Activated T-cell treated with anti-CD3 and anti-CD28 coated beads, Interleukin-2, amount 50 U/mL, for 72 hours (primary cell): Measurements from ENCODE around the gene COG1. TPM values are rescaled to one million over a fixed set of nuclear protein-coding genes. Genes with fewer than 3 reads are reported as not detected.
"Not testable (repeated sequence)": the region's sequence is repeated elsewhere in the genome, so short reads cannot be mapped to it uniquely, and the experiment has no call there.

Experiments
- ATAC-seq, 2 donors: fragments of 150-1000 bp; cut with Tn5 transposase; replicated peaks in 1 of 2; 2 replicates each; pipeline ENCODE4 v1.10.0; 2021; ENCODE audit warnings: moderate library complexity in 2 of 2, mild to moderate bottlenecking in 1 of 2
- DNase-seq, 2 donors: peaks; one replicate each; pipeline ENCODE4 v3.0.0; 2021 to 2022; ENCODE audit warnings: mixed read lengths in 1 of 2
- H3K27ac Mint-ChIP-seq: one replicate; pipeline ENCODE4 v1.8.0; 2022; ENCODE audit warnings: mild to moderate bottlenecking, moderate library complexity, mixed read lengths
- H3K27me3 Mint-ChIP-seq: one replicate; pipeline ENCODE4 v1.8.0; 2022; ENCODE audit warnings: low read depth, mixed read lengths
- H3K36me3 Mint-ChIP-seq, 2 donors: one replicate each; pipeline ENCODE4 v1.8.0; 2022; ENCODE audit warnings: mixed read lengths in 2 of 2, mild to moderate bottlenecking in 1 of 2; ENCODE audit not compliant: insufficient read depth in 2 of 2
- H3K4me1 Mint-ChIP-seq: one replicate; pipeline ENCODE4 v1.8.0; 2022; ENCODE audit warnings: low read depth, mixed read lengths
- H3K4me3 Mint-ChIP-seq, 2 donors: one replicate each; pipeline ENCODE4 v1.8.0; 2022; ENCODE audit warnings: mild to moderate bottlenecking in 2 of 2, mixed read lengths in 2 of 2, moderate library complexity in 2 of 2
- H3K9me3 Mint-ChIP-seq, 2 donors: one replicate each; pipeline ENCODE4 v1.8.0; 2022; ENCODE audit warnings: mixed read lengths in 2 of 2
- total RNA-seq, 2 donors: library from RNA; stranded (reverse); gene quantifications; one replicate each; pipeline ENCODE4 v1.2.3, GENCODE V29; 2022

COG1 gene, protein sequence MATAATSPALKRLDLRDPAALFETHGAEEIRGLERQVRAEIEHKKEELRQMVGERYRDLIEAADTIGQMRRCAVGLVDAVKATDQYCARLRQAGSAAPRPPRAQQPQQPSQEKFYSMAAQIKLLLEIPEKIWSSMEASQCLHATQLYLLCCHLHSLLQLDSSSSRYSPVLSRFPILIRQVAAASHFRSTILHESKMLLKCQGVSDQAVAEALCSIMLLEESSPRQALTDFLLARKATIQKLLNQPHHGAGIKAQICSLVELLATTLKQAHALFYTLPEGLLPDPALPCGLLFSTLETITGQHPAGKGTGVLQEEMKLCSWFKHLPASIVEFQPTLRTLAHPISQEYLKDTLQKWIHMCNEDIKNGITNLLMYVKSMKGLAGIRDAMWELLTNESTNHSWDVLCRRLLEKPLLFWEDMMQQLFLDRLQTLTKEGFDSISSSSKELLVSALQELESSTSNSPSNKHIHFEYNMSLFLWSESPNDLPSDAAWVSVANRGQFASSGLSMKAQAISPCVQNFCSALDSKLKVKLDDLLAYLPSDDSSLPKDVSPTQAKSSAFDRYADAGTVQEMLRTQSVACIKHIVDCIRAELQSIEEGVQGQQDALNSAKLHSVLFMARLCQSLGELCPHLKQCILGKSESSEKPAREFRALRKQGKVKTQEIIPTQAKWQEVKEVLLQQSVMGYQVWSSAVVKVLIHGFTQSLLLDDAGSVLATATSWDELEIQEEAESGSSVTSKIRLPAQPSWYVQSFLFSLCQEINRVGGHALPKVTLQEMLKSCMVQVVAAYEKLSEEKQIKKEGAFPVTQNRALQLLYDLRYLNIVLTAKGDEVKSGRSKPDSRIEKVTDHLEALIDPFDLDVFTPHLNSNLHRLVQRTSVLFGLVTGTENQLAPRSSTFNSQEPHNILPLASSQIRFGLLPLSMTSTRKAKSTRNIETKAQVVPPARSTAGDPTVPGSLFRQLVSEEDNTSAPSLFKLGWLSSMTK
- 10 to 100 TPM; 36.2 to 37.1 TPM for total RNA-seq

DNA sequence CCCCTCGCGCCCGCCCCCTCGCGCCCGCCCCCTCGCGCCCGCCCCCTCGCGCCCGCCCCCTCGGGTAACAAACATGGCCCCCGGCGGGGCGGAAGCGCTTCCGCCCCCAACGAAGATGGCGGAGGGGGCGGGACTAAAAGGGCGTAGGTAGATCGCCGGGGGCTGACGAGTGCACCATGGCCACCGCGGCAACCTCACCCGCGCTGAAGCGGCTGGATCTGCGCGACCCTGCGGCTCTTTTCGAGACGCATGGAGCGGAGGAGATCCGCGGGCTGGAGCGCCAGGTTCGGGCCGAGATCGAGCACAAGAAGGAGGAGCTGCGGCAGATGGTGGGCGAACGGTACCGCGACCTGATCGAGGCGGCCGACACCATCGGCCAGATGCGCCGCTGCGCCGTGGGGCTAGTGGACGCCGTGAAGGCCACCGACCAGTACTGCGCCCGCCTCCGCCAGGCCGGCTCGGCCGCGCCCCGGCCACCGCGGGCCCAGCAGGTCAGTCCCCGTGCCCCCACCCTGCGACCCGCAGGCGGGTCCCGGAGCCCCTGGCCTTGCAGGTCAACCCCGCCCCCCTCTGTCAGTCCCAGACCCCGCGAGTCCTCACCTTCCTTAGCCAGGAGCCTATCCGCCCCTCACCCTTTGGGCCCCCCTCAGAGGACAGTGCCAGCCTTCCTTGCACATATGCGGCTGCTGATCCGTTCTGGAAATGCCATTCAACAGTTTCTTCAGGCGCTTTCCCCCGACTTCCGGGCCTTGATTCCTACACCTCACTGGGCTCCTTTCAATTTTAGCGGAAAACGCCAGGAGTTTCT, at the start of gene COG1:
COG1 (plus strand) TSS at position 162 of the 808 bp plus-strand sequence; CDS start at position 177, 15 bp downstream.
- ATAC-seq (peak; percentile 83 to 86), DNase-seq (peak; percentile 81 to 82)
- H3K27ac Mint-ChIP-seq, result peak within 1 kb of the TSS; percentile 98
- peak within 1 kb of the TSS; percentile 86 to 98 for H3K4me3 Mint-ChIP-seq
- no peaks in the 10 kb centered on the region for H3K27me3 Mint-ChIP-seq
- peaks cover 10% of the 10 kb centered on the region in 2 donors for H3K36me3 Mint-ChIP-seq
- peaks cover 30% of the 10 kb centered on the region for H3K4me1 Mint-ChIP-seq
- H3K9me3 Mint-ChIP-seq, result no peaks in the 10 kb centered on the region

DNA sequence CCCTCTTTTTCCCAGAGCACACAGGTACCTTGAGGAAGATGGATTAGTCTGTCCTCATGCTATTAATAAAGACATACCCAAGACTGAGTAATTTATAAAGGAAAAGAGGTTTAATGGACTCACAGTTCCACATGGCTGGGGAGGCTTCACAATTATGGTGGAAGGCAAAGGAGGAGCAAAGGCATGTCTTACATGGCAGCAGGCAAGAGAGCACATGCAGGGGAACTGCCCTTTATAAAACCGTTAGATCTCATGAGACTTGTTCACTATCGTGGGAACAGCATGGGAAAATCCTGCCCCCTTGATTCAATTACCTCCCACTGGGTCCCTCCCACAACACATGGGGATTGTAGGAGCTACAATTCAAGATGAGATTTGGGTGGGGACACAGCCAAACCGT, 48.6 kb upstream of the COG1 start:
- ATAC-seq, H3K27ac Mint-ChIP-seq, H3K4me3 Mint-ChIP-seq, DNase-seq, H3K27me3 Mint-ChIP-seq: not testable (repeated sequence)
- peaks cover 18% of the 10 kb centered on the region for H3K4me1 Mint-ChIP-seq
- H3K9me3 Mint-ChIP-seq, result peaks cover 15% of the 10 kb centered on the region in 2 donors
- H3K36me3 Mint-ChIP-seq, result peaks cover 11 to 18% of the 10 kb centered on the region in 2 donors

DNA sequence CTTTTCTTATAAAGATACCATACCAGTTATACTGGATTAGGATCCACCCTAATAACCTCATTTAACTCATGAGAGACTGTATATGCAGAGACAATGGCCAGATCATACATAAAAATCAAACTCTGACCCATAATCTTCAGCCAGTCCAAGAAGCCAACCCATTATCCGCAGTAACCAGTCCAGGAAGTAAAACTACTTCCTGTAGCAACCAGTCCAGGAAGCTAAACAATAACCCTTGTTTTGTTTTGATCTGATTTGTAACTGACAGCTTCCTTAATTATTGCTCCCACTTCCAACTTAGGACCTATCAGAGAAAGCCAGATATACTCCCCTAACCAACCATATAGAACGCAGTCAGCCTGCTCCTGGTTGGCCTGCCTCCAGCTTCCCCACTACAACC, 47.2 kb upstream of the COG1 start:
- Mint-ChIP-seq H3K27me3 (no peaks in the 10 kb centered on the region), H3K27ac (no peak overlapping the region), H3K4me1 (peaks cover 21% of the 10 kb centered on the region), H3K36me3 (peaks cover 14 to 22% of the 10 kb centered on the region in 2 donors), H3K9me3 (peaks cover 15 to 16% of the 10 kb centered on the region in 2 donors), H3K4me3 (no peak overlapping the region)
- DNase-seq (no peak), ATAC-seq (no peak)

DNA sequence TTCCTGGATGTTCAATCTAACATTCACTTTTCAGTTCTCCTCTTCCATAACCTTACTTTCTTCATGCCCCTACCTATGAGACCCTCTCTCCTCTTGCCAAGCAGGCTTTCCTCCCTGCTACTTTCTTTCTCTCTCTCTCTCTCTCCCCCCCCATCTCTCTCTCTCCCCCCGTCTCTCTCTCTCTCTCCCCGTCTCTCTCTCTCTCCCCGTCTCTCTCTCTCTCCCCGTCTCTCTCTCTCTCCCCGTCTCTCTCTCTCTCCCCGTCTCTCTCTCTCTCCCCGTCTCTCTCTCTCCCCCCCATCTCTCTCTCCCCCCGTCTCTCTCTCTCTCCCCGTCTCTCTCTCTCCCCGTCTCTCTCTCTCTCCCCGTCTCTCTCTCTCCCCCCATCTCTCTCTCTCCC, 45.1 kb upstream of the COG1 start:
- peaks cover 16 to 19% of the 10 kb centered on the region in 2 donors for H3K9me3 Mint-ChIP-seq
- not testable (repeated sequence) for H3K27ac Mint-ChIP-seq, H3K27me3 Mint-ChIP-seq, DNase-seq, ATAC-seq, H3K4me3 Mint-ChIP-seq
- peaks cover 18 to 31% of the 10 kb centered on the region in 2 donors for H3K36me3 Mint-ChIP-seq
- H3K4me1 Mint-ChIP-seq, result peaks cover 32% of the 10 kb centered on the region

DNA sequence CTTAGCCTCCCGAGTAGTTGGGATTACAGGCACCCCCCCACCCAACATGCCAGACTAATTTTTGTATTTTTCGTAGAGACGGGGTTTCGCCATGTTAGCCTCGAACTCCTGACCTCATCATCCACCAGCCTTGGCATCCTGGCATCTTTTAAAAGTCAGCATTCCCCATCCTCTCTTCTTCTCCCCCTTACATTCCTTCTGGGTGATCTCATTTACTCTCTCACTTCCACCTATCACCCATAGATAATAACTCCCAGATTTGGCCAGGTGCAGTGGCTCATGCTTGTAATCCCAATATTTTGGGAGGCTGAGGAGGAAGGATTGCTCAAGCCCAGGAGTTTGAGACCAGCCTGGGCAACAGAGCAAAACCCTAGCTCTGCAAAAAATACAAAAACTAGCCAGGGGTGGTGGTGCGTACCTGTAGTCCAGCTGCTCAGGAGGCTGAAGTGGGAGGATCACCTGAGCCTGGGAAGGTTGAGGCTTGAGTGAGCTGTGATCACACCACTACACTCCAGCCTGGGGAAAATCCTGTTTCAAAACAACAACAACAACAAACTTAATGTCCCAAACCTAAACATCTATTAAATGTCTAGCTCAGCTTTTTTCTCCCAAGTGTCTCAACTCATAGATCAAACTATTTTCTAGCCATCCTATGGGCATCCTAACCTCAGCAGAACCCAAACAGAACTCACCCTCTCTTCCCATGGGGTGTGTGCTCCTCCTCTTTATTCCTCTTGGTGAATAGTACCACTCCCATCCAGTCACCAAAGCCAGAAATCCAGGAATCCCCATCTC, 44.1 kb upstream of the COG1 start:
- H3K4me1 Mint-ChIP-seq, result peaks cover 25% of the 10 kb centered on the region
- no peaks in the 10 kb centered on the region for H3K27me3 Mint-ChIP-seq
- no peak for ATAC-seq
- H3K36me3 Mint-ChIP-seq, result peaks cover 18 to 30% of the 10 kb centered on the region in 2 donors
- no peak overlapping the region for H3K4me3 Mint-ChIP-seq
- H3K27ac Mint-ChIP-seq, result no peak overlapping the region
- no peak for DNase-seq
- H3K9me3 Mint-ChIP-seq, result peaks cover 16 to 19% of the 10 kb centered on the region in 2 donors

DNA sequence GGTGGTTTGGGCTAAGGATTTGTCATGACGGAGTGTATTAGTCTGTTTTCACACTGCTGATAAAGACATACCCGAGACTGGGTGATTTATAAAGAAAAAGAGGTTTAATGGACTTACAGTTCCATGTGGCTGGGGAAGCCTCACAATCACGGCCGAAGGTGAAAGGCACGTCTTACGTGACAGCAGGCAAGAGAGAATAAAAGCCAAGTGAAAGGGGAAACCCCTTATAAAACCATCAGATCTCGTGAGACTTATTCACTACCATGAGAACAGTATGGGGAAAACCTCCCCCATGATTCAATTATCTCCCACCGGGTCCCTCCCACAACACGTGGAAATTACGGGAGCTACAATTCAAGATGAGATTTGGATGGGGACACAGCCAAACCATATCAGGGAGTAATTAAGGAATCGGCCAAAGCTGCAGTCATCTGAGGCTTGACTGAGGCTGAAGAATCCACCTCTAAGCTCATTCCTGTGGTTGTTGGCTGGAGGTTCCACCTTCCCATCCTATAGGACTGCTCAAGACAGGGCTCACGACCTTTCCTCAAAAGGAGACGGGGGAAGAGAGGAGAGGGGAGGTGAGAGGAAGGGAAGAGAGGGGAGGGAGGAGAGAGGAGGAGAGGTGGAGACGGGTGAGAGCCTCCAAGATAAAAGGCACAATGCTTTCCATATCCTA, 42.1 kb upstream of the COG1 start:
- not testable (repeated sequence) for ATAC-seq
- peak overlapping the region; percentile 12 to 20 for H3K4me3 Mint-ChIP-seq

DNA sequence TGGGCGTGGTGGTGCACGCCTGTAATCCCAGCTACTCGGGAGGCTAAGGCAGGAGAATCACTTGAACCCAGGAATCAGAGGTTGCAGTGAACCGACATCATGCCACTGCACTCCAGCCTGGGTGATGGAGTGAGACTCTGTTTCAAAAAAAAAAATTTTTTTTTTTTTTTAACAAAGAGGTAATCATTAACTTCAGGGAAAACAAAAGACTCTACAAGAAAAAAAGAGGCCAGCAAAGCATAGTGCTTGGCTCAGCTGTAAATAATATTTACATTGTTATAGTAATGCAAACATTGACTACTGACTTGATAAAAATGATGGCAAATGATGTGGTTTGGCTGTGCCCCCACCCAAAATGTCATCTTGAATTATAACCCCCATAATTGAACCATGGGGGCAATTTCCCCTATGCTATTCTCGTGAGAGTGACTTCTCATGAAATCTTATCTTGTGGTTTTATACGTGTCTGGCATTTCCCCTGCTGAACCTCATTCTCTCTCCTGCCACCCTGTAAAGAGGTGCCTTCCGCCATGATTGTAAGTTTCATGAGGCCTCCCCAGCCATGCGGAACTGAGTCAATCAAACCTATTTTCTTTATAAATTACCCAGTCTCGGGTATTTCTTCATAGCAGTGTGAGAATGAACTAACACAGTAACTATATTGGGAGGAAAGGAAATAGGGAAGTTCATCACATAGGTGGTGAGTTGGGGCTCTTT, 40.8 kb upstream of the COG1 start:
- Mint-ChIP-seq H3K9me3 (peaks cover 4 to 6% of the 10 kb centered on the region in 2 donors), H3K4me3 (no peak overlapping the region), H3K27ac (peak overlapping the region; percentile 64), H3K27me3 (no peaks in the 10 kb centered on the region), H3K4me1 (peaks cover 30% of the 10 kb centered on the region), H3K36me3 (peaks cover 7 to 14% of the 10 kb centered on the region in 2 donors)
- DNase-seq (no peak), ATAC-seq (no peak)

More for the DNA sequence above, 42.1 kb upstream of the COG1 start:
- H3K9me3 Mint-ChIP-seq, result peaks cover 8 to 10% of the 10 kb centered on the region in 2 donors
- not testable (repeated sequence) for H3K27ac Mint-ChIP-seq, DNase-seq, H3K27me3 Mint-ChIP-seq
- H3K4me1 Mint-ChIP-seq, result peaks cover 25% of the 10 kb centered on the region
- H3K36me3 Mint-ChIP-seq, result peaks cover 11 to 21% of the 10 kb centered on the region in 2 donors

DNA sequence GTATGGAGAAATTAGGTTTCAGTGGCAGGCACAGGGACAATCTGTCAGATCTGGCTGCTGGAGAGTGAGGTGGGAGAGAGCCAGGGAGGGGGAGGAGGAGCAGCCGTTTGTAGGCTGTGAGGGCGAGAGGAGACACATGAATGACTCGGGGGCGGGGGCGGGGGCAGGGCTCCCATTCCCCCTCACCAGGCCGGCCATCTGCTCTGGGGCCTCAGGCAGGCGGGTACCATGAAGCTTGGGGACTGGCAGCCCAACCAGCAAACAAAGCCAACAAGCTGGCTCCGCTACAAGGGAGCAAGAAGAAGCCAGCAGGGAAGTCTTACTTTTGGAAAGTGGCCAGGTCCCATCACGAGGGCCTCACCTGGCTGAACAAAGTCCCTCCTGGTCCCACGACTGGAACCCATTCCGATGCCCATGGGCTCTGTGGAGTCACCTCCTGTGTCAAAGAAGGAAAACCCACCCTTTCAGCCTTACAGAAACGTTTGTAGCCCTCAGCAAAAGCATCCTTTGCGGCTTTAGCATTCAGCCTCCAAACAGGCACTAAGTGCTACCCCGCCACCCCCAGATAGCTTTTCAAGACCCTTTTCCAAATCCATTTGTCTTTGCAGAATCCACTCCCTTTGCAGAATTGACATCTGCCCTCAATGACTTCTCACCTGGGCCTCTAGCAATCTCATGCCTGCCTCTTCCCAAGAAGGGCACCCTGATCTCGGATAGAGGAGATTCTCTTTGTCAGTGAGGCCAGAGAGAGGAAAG, 37.3 kb upstream of the COG1 start:
- no peak for DNase-seq
- Mint-ChIP-seq H3K4me3 (peak overlapping the region in 1 of 2 donors; percentile 47), H3K27me3 (peaks cover 11% of the 10 kb centered on the region), H3K27ac (no peak overlapping the region), H3K36me3 (peaks cover 4 to 9% of the 10 kb centered on the region in 2 donors), H3K4me1 (peaks cover 26% of the 10 kb centered on the region), H3K9me3 (peaks cover 0 to 5% of the 10 kb centered on the region in 2 donors)
- ATAC-seq, result peak; percentile 13 to 18

DNA sequence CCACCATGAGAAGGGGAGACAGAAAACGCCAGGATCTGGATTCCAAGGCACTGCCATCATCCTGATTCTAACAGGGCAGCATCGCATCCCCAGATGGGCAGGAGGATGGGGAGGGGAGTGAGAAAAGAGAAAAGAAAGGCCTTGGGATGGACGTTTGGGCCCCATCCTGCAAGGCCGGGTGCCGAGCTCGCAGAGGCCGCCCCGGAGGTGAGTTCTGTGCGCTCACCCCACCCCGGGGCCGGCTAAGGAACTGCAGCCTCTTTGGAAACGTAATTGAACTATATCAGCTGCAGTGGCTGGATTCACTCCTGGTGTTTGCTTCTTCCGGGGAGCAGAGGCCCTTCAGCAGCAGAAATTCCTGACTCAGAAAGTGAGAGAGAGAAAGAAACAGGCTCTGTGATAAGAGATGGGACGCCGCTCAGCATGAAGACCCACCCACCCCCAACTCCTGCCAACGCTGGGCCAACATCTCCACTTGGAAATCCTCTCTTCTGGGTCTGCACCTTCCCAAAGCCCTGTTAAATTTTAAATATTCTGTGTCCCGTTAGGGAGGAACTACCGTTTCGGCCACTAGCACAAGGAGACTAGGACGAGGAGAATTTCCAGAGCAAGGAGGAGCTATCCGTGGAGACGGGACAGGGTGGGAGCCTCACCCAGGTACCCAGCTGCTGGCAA, 36.6 kb upstream of the COG1 start:
- Mint-ChIP-seq H3K9me3 (peaks cover 0 to 5% of the 10 kb centered on the region in 2 donors), H3K4me1 (peaks cover 19% of the 10 kb centered on the region), H3K27ac (no peak overlapping the region), H3K4me3 (peak overlapping the region in 1 of 2 donors; percentile 47), H3K27me3 (peaks cover 18% of the 10 kb centered on the region), H3K36me3 (peaks cover 2 to 7% of the 10 kb centered on the region in 2 donors)
- DNase-seq (peak; percentile 61 to 72), ATAC-seq (peak; percentile 92 to 93)

DNA sequence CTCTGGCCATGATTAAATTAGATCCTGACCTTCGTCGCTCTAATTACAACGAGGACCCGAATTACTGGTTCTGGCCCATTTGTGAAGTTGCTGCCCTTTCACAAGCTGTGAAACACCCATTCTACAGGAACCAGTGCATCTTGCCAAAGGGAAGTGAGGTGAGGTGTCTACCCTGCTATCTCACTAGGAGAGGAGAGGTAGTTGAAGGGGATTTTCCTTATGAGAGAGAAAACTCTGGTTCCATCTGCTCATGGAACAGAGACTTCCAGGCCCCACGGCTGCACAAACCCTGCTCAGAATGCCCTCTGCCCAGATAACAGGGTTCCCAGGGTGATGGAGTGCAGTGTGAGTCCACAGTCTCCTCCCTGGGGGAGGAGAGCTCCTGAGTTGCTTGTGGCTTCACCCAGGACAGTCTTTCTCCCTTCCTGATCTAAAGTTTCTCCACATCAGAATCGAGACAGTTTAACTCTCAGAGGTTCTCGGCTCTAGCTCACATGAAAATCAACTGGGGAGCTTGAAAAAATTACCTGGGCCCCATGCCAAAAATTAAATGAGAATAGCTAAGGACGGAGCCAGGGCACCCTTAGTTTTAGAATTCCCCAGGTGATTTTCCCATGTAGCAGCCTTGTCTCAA, 35.9 kb upstream of the COG1 start:
- Mint-ChIP-seq H3K27ac (no peak overlapping the region), H3K4me1 (peaks cover 13% of the 10 kb centered on the region), H3K36me3 (peaks cover 2 to 4% of the 10 kb centered on the region in 2 donors), H3K4me3 (no peak overlapping the region), H3K27me3 (peaks cover 23% of the 10 kb centered on the region), H3K9me3 (peaks cover 0 to 5% of the 10 kb centered on the region in 2 donors)
- ATAC-seq (no peak), DNase-seq (no peak)
